Stromal cell of bone marrow (primary cell): Measurements from ENCODE around the gene CTNNA1.

Experiments
- DNase-seq: peaks from one replicate; pipeline ENCODE4 v3.0.0-alpha.2; 2012; ENCODE audit warnings: low read depth

The CTNNA1 gene

GRCh38 chr5:138949988-138950387 lies 196.8 kb downstream of the CTNNA1 start:
- DNase-seq = no peak

DNA sequence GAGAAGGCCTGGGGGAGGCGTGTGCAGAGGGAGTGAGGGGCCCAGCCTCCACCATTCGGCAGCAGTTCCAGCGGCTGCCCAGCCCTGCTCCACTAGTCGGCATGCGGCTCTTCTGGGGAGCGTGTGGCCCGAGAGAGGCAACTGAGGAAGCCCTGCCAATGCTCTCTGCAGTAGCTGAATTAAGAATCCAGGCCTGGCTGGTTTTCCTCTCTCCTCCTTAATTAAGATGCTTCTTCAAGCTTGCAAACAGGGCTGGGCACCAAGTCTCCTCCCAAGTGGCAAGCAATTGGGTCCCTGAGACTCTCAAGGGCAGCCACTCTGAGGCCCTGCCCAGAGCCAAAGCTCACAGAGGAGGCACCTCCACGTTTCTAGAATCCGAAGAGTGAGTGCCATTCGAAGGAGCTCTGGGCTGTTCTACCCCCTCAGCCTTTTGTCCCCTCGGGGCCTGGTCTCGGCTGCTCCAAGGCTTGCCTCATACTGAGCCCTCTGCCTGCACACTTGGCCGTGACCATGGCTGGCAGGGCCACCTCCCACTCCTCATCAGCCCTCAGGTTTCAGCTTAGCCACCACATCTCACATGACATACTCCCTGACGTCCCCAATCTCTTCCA lies 197.3 kb downstream of the CTNNA1 start:
- no peak for DNase-seq

- DNase-seq = no peak
Measured at GRCh38 chr5:138951091-138951985, 198.1 kb downstream of the CTNNA1 start.

DNA sequence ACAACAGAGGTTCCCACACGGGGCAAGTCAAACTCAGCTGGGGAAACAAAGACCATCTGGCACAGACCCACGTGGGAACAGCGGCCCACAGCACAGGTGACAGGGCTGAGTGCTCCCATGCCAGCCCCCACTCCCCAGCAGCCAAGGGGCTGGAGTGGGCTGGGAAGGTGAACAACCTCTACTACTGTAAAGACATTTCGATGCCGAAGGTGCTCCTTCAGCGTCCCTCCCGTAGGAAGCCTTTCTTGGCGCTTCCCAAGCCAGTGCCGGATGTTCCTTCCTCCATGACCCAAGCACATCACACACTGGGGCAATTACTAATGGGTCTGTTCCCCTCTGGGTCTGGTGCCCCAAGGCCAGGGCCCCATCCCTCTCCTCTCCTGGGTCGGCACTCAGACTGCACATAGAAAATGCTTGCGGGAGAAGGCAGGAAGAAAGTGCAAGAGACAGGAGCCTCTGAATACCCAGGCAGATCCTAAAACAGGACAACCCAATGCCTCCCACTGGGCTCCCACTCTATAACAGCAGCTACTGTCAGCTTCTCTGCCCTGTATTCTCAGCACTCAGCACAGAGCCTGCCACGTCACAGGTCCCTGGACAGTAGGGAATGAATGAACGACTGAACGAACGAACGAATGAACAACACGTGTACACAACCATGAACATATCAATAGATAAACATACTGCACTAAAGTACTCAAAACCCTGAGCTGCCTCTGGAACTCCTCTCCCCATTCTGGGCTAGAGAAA lies 198.9 kb downstream of the CTNNA1 start:
- no peak for DNase-seq

DNA sequence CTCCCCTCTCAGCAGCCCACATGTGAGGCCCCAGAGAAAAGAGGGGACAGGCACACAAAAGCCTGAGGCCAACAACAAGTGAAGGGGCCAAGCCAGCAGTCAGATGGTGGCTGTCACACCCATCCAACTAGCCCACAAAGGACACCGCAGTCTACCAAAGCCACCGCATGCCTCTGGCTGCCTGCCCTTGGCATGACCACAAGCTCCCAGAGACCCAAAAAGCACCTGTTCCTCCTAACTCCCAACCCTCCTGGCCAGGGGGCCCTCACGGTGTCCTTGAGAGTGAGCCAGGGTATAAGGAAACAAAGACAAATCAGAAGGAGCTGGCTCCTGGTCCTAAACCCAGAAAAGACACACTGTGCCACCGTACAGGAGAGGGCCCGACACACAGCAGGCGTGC lies 199.7 kb downstream of the CTNNA1 start:
- no peak for DNase-seq

- no peak for DNase-seq
Measured at GRCh38 chr5:138953387-138954256, 200.4 kb downstream of the CTNNA1 start.

GRCh38 chr5:138954257-138955012 lies 201.2 kb downstream of the CTNNA1 start:
- no peak for DNase-seq

GRCh38 chr5:138955013-138955660 lies 201.9 kb downstream of the CTNNA1 start:
- no peak for DNase-seq

DNA sequence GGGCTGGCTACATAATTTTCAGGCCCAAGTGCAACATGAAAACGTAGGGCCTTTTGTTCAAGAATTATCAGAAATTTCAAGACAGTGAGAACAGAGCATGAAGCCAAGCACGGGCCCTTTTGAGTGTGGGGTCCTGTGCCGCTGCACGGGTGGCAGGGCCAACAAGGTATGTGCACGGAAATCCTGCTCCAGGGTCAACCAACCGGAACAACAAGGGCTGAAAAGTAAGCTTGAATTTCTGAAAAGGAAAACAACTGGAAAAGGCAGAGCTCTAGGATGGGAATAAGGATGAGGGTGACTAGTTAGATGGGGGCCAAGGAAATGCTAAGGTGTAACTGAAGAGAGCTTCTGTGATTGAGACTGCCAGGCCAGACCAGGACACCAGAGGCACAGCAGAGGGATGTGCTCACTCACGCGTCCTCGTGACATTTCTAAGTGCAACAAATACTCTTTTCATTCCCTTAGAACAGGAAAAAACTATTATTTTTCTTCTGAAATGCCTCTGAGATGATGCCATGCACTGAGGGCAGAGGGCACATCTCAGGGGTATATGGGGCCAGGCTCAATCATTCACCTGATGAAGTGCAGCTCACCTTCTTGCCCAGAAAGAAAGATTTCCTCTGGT lies 202.6 kb downstream of the CTNNA1 start:
- no peak for DNase-seq

DNA sequence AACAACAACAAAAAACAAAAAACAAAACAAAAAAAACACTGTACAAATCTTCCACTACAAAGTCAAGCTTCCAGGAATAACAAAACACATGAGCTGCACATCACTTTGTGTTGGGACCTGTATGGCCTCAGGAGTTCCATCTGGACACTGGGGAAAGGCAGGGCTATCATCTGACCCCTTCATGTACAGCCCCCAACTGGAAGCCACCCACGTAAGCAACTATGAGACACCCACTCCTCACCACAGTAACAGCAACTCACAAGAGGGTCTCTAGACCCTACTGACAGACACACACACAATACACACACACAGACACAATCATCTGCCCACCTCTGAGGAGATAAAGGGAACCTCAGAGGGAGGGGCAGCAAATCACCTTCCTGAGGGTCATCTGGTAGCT lies 203.6 kb downstream of the CTNNA1 start:
- DNase-seq = no peak

DNA sequence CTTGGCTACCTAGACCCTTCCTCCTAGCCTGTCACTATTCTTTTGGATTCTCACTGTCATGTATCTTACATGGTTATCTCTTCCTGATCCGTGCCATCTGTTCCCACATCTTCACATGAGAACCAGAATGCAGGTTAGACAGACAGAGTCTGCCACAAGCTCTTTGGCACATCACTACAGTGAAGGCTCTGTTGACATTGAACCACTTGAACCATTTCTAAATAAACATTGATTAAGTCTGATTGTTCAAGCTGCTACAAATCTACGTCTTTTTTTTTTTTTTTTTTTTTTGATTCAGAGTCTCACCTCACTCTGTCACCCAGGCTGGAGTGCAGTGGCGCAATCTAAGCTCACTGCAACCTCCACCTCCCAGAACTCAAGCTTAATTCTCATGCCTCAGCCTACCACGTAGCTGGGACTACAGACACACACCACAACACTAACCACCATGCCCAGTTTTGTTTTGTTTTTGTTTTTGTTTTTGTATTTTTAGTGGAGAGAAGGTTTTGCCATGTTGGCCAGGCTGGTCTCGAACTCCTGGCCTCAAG lies 207.0 kb downstream of the CTNNA1 start:
- DNase-seq = no peak

DNA sequence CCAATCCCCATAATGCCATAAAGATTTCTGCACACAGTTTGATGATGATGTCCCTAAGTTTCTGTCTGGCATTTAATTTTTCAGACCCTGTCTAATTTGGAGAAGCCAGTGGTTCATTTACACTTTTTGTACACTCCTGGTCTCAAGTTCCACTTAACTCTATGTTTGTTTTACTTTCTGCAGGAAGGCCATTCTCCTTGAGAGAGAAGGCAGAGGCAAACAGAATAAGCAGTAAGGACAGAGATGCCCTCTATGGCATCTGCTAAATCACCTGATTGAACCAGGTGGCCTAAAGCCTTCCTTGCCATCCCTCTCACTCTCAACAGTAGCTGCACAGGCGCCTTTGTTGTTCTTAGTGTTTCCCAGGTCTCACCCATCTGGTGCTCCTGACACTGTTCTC lies 208.0 kb downstream of the CTNNA1 start:
- DNase-seq = no peak

GRCh38 chr5:138961729-138962128 lies 208.5 kb downstream of the CTNNA1 start:
- DNase-seq = no peak

DNA sequence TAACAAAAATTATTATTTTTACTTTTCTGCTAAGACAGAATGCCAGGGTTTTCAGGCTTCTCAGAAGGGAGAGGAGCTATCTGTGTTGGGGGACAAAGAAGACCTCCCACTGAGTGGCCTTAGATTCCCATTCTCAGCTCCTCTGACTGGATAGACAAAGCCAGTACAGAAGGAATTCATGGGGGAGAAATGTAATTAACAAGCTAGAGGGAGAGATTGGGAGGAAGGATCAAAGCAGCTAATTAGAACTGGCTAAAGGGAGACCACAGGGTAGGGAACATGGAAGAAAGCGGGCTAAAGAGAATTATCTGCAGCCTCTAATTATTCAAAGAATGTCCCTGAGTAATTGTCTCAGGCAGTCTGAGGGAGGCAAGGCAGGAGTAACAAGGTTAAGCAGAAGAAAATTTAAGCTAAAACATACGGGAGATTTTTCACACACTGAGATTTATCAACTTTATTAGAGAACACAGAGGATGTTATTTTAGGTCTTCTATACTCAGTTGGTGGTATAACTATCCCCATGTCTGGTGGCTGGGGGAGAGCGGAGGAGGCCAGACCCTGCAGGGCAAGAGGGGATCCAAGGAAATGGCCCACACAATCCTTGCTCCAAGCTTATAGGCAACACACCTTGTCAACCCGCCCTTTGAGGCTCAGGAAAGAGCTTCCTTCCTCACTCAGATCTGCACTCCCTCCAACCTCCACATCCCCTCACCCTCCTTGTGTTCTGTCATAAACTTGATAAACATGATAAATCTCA lies 209.6 kb downstream of the CTNNA1 start:
- no peak for DNase-seq

GRCh38 chr5:138963763-138964371 lies 210.6 kb downstream of the CTNNA1 start:
- no peak for DNase-seq

DNA sequence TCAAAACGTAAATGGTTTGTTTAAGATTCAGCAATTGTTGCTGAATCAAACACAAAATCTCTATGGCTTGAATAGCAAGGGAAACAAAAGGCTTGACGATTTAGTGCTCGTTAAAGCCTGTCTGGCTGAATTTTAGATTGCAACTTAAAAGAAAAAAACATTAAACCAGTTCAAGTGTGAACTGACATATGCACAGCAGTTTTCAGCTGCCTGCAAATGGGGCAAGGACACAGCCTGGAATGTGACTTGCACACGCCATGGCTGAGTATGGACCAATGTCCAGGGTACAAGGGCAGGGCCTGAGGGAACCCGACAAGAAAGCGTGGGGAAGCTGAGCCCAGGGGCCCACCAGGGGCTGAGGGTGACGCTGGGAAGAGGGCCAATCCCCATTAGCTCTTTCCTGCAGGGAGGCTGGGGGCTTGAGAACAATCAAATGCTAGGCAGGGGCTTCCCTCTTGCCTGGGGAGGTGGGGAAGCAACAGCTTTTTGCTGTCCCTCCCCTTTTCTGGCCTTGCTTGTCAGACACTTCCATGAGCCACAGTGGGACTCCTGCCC lies 211.5 kb downstream of the CTNNA1 start:
- no peak for DNase-seq

DNA sequence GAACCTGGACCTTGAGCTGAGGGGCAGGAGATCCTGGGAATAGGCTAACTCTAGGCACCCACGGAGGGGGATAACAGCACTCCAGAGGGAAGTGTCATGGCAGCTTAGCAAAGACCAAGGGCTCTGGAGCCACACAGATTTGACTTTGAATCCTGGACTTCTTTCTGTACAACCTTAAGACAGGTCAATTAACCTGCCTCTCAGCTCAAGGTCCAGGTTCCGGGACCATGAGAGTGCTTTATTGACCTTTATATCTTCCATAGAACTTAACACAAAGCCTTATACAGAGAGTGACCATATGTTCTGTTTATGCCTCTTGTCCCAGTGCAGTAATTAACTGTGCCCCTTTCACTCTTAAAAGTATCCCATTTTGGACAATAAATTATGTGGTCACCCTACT lies 212.4 kb downstream of the CTNNA1 start:
- DNase-seq = no peak

GRCh38 chr5:138966236-138966985 lies 213.2 kb downstream of the CTNNA1 start:
- DNase-seq = no peak
